GM21786 (cell line): ENCODE results near the gene KDM2A.

Experiments used
- ATAC-seq: cut with Tn5 transposase; IDR thresholded peaks from one replicate; pipeline ENCODE4 v1.9.1; 2021; ENCODE audit not compliant: unreplicated experiment

The KDM2A gene

GRCh38 chr11:67282876-67283371 is 163.9 kb downstream of the KDM2A start:
- no peak for ATAC-seq

- ATAC-seq: no peak
These were observed 164.5 kb downstream of the KDM2A start for GRCh38 chr11:67283481-67283963.

GRCh38 chr11:67284811-67285540 is 165.9 kb downstream of the KDM2A start:
- no peak for ATAC-seq

DNA sequence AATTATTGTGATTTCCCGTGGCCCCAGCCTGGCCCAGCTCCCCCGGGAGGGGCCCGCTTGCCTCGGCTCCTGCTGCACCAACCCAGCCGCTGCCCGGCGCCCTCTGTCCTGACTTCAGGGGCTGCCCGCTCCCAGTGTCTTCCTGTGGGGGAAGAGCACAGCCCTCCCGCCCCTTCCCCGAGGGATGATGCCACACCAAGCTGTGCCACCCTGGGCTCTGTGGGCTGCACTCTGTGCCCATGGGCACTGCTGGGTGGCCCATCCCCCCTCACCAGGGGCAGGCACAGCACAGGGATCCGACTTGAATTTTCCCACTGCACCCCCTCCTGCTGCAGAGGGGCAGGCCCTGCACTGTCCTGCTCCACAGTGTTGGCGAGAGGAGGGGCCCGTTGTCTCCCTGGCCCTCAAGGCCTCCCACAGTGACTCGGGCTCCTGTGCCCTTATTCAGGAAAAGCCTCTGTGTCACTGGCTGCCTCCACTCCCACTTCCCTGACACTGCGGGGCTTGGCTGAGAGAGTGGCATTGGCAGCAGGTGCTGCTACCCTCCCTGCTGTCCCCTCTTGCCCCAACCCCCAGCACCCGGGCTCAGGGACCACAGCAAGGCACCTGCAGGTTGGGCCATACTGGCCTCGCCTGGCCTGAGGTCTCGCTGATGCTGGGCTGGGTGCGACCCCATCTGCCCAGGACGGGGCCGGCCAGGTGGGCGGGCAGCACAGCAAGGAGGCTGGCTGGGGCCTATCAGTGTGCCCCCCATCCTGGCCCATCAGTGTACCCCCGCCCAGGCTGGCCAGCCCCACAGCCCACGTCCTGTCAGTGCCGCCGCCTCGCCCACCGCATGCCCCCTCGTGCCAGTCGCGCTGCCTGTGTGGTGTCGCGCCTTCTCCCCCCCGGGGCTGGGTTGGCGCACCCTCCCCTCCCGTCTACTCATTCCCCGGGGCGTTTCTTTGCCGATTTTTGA is 166.8 kb downstream of the KDM2A start:
- ATAC-seq: no peak

- no peak for ATAC-seq
These were observed 167.7 kb downstream of the KDM2A start for GRCh38 chr11:67286621-67287333.

- ATAC-seq: no peak
These were observed 168.5 kb downstream of the KDM2A start for GRCh38 chr11:67287355-67288197.

- ATAC-seq: no peak
These were observed 169.1 kb downstream of the KDM2A start for GRCh38 chr11:67288198-67288451.

- peak; percentile 58 for ATAC-seq
These were observed 169.6 kb downstream of the KDM2A start for GRCh38 chr11:67288452-67289225.

DNA sequence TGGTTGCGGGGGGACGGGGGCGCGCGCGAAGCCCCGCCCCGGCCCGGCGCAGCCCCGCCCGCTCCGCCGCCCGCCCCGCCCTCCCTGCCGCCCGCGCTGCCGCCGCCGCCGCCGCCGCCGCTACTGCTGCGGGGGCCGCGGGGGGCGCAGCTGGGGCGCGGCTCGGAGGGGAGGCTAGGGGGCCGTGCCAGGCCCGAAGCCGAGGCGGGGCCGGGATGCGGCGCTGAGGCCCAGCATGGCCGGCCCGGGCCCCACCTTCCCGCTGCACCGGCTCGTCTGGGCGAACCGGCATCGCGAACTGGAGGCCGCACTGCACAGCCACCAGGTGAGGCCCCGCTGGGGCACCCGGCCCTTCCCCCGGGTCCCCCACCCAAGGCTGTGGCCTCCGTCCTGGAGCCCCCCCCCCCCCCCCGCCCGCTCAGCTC is 170.2 kb downstream of the KDM2A start, which contains the start of gene ANKRD13D:
Gene ANKRD13D (plus strand): TSS at position 78 of the 425 bp plus-strand sequence. CDS start 158 bp downstream, at position 236.
- ATAC-seq: no peak

GRCh38 chr11:67289651-67290479 is 170.8 kb downstream of the KDM2A start:
- no peak for ATAC-seq

DNA sequence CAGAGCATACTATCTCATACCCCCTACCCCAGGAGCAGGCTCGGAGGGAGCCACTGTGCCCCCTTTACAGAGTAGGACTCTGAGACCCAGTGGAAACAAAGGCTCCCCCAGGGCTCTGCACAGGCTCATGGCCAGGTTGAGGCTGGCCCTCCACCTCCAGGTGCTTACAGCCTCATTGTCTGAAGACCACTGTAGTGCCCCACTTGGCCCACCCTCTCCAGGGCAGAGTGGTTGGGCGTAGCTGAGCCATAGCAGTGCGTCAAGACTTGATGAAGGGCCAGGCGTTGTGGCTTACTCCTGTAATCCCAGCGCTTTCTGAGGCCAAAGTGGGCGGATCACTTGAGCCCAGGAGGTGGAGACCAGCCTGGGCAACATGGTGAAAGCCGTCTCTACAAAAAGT is 171.7 kb downstream of the KDM2A start:
- ATAC-seq: no peak

DNA sequence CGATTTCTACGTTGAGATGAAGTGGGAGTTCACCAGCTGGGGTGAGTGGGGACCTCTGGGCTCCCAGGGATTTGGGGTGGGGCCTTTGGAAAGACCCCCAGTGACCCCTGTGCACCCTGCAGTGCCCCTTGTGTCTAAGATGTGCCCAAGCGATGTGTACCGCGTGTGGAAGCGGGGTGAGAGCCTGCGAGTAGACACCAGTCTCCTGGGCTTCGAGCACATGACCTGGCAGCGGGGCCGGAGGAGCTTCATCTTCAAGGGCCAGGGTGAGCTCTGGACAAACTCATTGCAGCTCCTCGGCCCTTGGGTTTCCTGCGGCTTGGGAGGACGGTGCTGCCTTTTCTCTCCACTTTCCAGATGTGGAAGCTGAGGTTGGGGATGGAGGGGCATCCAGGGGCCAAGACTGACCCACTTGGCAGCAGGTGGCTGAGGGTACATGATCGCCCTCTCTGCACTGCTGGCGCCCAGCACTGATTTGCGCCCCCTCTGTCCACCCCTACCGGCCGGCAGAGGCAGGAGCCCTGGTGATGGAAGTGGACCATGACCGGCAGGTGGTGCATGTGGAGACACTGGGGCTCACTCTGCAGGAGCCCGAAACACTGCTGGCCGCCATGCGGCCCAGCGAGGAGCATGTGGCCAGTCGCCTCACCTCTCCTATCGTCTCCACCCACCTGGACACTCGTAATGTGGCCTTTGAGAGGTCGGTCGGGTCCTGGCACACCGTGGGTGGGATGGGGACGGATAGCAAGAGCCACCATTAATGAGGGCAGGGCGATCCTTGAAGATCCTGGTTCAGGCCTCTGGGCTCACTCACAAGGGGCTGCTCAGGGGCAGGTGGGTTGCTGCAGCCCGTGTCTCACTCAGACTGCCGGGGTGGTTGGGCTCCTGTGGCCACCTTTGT is 172.7 kb downstream of the KDM2A start:
- ATAC-seq: no peak

DNA sequence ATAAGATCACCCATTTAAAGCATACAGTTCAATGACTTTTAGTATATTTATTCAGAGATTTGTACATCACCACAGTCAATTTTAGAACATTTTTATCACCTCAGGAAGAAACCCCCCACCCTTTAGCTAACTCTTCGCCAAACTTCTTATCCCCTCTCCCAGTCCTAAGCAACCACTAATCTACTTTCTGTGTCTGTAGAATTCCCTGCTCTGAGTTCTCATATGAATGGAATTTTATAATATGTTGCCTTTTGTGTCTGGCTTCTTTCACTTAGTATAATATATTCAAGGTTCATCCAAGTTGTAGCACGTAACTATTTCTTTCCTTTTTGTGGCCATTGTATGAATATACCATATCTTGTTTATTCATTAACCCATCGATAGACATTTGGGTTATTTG is 173.6 kb downstream of the KDM2A start:
- no peak for ATAC-seq

DNA sequence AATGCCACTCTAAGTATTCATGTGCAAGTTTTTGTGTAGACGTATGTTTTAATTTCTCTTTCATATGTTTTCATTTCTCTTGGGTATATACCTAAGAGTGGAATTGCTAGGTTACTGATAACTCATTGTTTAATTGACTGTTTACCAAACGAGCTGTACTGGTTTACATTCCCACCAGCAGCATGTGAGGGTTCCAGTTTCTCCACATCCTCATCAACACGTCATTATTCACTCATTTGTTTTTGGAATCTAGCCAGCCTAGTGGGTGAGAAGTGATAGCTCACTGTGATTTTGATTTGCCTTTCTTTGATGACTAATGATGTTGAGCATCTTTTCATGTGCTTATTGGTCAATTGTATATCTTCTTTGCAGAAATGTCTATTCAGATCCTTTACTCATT is 174.0 kb downstream of the KDM2A start:
- ATAC-seq: no peak

DNA sequence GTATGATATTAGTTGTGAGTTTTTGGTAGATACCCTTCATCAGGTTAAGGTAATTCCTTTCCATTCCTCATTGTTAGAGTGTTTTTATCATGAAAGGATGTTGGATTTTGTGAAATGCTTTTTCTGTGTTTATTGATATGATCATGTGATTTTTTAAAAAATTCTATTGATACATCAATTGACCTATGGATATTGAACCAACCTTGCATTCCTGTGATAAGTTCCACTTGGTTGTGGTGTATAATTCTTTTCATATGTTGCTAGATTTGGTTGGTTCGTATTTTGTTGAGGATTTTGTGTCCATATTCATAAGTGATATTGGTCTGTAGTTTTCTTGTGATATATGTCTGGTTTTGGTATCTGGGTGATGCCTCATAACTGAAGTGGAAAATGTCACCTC is 176.8 kb downstream of the KDM2A start:
- ATAC-seq: no peak

DNA sequence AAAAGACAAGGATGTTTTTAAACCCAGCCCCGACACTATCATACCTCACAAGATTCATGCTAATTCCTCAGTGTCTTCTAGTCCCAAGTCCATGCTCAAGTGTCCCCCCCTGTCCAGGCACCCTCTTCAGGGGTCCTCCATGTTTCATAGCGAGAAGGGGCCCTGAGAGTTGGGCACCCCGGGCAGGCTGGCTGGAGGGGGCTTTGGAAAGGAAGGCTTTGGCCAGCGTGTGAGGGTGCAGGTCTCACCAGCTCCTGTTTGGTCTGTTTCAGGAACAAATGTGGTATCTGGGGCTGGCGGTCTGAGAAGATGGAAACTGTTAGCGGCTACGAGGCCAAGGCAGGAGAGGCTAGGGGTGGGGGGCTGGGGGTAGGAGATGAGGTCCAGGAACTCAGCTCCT is 179.7 kb downstream of the KDM2A start:
- no peak for ATAC-seq

DNA sequence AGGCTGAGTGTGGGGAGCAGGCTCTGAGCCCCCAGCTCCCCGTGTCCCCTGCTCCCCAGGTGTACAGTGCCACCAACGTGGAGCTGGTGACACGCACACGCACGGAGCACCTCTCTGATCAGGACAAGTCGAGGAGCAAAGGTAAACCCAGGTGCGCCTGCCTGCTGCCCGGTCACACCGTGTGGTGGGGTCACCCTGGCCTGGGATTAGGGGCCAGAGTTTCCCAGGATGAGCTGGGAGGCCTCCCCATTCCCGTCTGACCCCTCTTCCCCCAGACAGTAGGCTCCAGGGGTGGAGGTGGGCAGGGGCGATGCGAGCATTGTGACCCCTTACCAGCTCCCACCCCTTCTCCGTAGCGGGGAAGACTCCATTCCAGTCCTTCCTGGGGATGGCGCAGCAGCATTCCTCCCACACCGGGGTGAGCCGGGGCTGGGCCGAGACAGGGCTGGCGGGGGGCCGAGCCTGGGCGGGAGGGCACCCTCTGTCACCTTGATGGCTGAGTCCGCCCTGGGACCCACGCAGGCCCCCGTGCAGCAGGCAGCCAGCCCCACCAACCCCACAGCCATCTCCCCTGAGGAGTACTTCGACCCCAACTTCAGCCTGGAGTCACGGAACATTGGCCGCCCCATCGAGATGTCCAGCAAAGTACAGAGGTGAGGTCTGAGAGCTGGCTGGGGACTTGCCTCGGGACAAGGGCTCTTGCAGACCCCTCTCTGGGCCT is 180.6 kb downstream of the KDM2A start:
- no peak for ATAC-seq
